ENCODE measurements around the gene CNTN4. TPM values are rescaled to one million over a fixed set of nuclear protein-coding genes. Genes with fewer than 3 reads are reported as not detected.

The CNTN4 gene
- total and polyA plus RNA-seq, 2 of the 8 experiments (the other 6 are each of a cell fraction or from before 2014, with no cell fraction given), result 0.41 to 2.2 TPM

DNA sequence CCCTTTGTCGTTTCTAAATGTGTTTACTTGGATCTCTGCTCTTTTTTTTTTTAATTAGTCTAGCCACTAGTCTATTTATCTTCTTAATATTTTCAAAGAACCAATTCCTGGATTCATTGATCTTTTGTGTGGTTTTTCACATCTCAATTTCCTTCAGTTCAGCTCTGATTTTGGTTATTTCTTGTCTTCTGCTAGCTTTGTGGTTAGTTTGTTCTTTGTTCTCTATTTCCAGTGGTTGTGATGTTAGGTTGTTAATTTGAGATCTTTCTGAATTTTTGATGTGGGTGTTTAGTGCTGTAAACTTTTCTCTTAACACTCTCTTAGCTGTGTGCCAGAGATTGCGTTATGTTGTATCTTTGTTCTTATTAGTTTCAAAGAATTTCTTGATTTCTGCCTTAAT, 446.1 kb downstream of the CNTN4 start:
- no peak overlapping the region for H3K23ac ChIP-seq (ENCODE audit: insufficient read length)
- H3K4ac ChIP-seq (replicated peaks; ENCODE audit: insufficient read length, low read depth, low read length), result no peak overlapping the region
- no peaks in the 10 kb centered on the region for H3K36me3 ChIP-seq (ENCODE audit: control insufficient read depth in 2 of 4, insufficient read depth in 4 of 4, low read length in 3 of 4)
- TF ChIP-seq KDM5A (IDR thresholded peaks at IDR 0.05; ENCODE audit: low read length) (no peak), TBP (IDR thresholded peaks at IDR 0.05; ENCODE audit: low read depth, low read length) (no peak), POLR2A (IDR thresholded peaks at IDR 0.05; ENCODE audit: control extremely low read depth in 1 of 2, low read depth in 2 of 2, low read length in 2 of 2) (no peak), KDM4A (IDR thresholded peaks at IDR 0.05; ENCODE audit: low read depth, low read length, severe bottlenecking) (no peak)
- no peak overlapping the region for H3K18ac ChIP-seq (ENCODE audit: extremely low read depth, low read length)
- H2AK5ac ChIP-seq (ENCODE audit: low read depth, low read length), result no peak overlapping the region
- H3K4me2 ChIP-seq (ENCODE audit: insufficient read depth in 1 of 2, low read depth in 2 of 2, low read length in 2 of 2), result no peak overlapping the region
- no peaks in the 10 kb centered on the region for H3K79me2 ChIP-seq (ENCODE audit: control insufficient read depth in 1 of 2, insufficient read depth in 2 of 2, low read length in 2 of 2)
- WGBS, 2 experiments (ENCODE audit: extremely low coverage in 1 of 2, insufficient coverage in 1 of 2, insufficient read length in 1 of 2, insufficient replicate concordance in 2 of 2, low coverage in 1 of 2, low lambda C conversion rate in 2 of 2, missing lambda C conversion rate in 1 of 2), result 91% methylated on average over 2 of the region's 2 CpGs; no CpG with 5 or more reads in 1 of the 2 experiments
- ChIA-PET POLR2A (ENCODE audit: partially characterized antibody) (no interaction called here), CTCF (ENCODE audit: partially characterized antibody) (no interaction called here)
- H2BK120ac ChIP-seq (replicated peaks; ENCODE audit: low read depth, low read length), result no peak overlapping the region
- H3K23me2 ChIP-seq (ENCODE audit: low read depth, low read length), result no peaks in the 10 kb centered on the region
- no peak overlapping the region for H3K56ac ChIP-seq (replicated peaks; ENCODE audit: insufficient read length, low read depth, low read length)
- H3K9me3 ChIP-seq (ENCODE audit: insufficient read depth in 2 of 2, low read depth in 1 of 2, low read length in 1 of 2), result no peaks in the 10 kb centered on the region
- no peak overlapping the region for H2BK20ac ChIP-seq (ENCODE audit: low read length)
- no peak overlapping the region for H4K8ac ChIP-seq (ENCODE audit: extremely low read depth, insufficient read depth, low read length)
- H3K4me1 ChIP-seq (replicated peaks in 1 of 4; ENCODE audit: control insufficient read depth in 3 of 4, insufficient read depth in 4 of 4, low read length in 3 of 4), result no peaks in the 10 kb centered on the region
- H2BK15ac ChIP-seq (ENCODE audit: low read length), result no peak overlapping the region
- FAIRE-seq, result no peak
- no peak overlapping the region for H4K5ac ChIP-seq (ENCODE audit: insufficient read length, low read depth, low read length)
- no peak overlapping the region for H3K27ac ChIP-seq (ENCODE audit: low read depth, low read length)
- DNase-seq (ENCODE audit: low read depth in 1 of 2, low spot score in 2 of 2), result no peak
- no peak overlapping the region for H2BK12ac ChIP-seq (ENCODE audit: low read depth, low read length)
- H3K4me3 ChIP-seq (ENCODE audit: extremely low read depth in 1 of 4, insufficient read depth in 2 of 4, low read depth in 3 of 4, low read length in 4 of 4), result no peak overlapping the region
- H3K9ac ChIP-seq (replicated peaks in 1 of 4; ENCODE audit: extremely low read depth in 1 of 4, low read depth in 3 of 4, low read length in 3 of 4), result no peak overlapping the region
- no peaks in the 10 kb centered on the region for H3K27me3 ChIP-seq (replicated peaks in 1 of 4; ENCODE audit: control insufficient read depth in 3 of 4, extremely low read depth in 1 of 4, insufficient read depth in 3 of 4, low read length in 3 of 4)
- H4K91ac ChIP-seq (replicated peaks; ENCODE audit: insufficient read length, low read length), result no peak overlapping the region
- H2AFZ ChIP-seq (ENCODE audit: low read length), result no peak overlapping the region
- no peak overlapping the region for H3K14ac ChIP-seq (ENCODE audit: insufficient read length)
- no peaks in the 10 kb centered on the region for H3K79me1 ChIP-seq (ENCODE audit: low read depth, low read length)
- no peaks in the 10 kb centered on the region for H4K20me1 ChIP-seq (replicated peaks in 1 of 2; ENCODE audit: control insufficient read depth in 1 of 2, insufficient read depth in 2 of 2, low read length in 2 of 2)
- H2BK5ac ChIP-seq (ENCODE audit: low read depth, low read length), result no peak overlapping the region
